Measurements from ENCODE around the gene LRP1.

Gene LRP1

DNA sequence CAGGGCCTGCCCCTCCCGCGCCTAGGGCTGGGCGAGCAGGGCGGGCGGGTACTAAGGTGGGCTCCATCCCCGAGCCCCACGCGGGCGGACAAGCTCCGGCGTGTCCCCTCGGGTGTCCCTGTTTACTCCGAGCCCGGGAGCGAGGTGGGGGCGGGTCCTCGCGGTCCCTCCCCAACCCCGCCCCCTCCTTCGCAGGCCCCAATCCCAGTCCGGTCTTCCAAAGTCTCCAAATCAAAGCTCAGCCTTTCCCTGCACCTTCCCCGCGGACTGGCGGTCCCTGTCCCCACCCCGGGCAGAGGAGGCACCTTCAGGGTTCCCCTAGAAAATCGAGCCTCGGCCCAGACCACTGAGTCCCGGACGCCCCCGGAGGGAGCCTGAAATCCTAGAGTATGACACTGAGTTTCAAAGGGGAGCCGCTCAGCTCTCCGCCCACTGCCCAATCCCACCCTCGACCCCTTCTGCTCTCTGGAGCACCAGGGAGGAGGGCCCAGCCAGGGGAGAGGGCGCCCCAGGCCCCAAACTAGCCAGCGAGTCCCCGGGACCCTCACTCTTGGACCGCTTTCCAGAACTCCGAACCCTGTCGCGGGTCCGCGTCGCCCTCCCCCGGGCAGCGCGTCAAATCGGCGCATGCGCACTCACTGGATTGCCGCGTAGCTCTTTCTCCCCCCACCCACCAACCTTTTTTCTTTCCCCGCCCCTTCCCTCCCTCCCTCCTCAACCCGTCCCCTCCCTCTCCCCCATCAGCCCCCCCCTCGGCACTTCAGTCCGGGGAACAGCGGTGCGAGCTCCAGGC lies at the start of gene LRP1:
Gene LRP1, plus strand, starts transcription at position 758 of the 793 bp plus-strand sequence. CDS start 482 bp downstream, outside the sequence.
- DNase-seq = peak; percentile 85

- peak; percentile 100 for DNase-seq
Measured at GRCh38 chr12:57078519-57079404, 49.5 kb upstream of the LRP1 start, which contains the start of gene NEMP1. Gene NEMP1 (minus strand): TSS chr12:57078791. CDS start chr12:57078745, 46 bp downstream.

DNA sequence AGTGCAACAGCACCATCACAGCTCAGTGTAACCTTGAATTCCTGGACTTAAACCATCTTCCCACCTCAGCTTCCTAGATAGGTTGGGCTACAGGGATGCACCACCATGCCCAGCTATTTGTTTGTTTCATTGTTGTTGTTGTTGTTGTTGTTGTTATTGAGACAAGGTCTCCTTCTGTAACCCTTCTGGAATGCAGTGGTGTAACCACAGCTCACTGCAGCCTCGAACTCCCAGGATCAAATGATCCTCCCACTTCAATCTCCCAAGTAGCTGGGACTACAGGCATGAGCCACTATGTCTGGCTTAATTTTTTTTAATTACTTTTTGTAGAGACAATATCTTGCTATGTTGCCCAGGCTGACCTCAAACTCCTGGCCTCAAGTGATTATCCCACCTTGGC lies 48.5 kb upstream of the LRP1 start:
- no peak for DNase-seq

- no peak for DNase-seq
Measured at GRCh38 chr12:57080855-57081254, 47.4 kb upstream of the LRP1 start.

DNA sequence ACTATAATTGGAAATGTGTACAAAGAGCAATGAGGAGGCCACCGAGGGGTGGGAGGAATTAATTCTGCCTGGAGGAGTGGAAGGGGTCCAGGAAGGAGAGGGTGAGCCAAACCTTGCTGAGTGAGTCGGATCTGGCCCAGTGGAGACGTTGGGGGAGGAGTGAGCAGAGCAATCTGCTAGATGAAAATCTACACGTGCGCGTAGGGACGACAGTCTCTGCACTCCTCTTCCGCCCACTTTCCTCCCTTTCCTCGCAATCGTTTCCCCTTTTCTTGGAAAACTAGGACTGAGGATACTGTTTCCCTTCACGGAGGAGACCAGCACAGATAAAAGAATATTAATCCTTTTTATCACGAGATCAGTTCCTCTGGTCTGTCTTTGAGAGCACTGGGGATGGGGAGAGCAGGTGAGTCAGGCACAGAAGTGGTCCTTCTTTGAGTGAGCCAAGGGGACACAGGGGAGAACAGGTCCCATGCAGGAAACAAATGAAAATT lies 42.2 kb upstream of the LRP1 start:
- peak; percentile 75 for DNase-seq

GRCh38 chr12:57086493-57087009 lies 41.7 kb upstream of the LRP1 start:
- DNase-seq = peak; percentile 85

- DNase-seq = peak; percentile 95
Measured at GRCh38 chr12:57087010-57087690, 41.1 kb upstream of the LRP1 start.

DNA sequence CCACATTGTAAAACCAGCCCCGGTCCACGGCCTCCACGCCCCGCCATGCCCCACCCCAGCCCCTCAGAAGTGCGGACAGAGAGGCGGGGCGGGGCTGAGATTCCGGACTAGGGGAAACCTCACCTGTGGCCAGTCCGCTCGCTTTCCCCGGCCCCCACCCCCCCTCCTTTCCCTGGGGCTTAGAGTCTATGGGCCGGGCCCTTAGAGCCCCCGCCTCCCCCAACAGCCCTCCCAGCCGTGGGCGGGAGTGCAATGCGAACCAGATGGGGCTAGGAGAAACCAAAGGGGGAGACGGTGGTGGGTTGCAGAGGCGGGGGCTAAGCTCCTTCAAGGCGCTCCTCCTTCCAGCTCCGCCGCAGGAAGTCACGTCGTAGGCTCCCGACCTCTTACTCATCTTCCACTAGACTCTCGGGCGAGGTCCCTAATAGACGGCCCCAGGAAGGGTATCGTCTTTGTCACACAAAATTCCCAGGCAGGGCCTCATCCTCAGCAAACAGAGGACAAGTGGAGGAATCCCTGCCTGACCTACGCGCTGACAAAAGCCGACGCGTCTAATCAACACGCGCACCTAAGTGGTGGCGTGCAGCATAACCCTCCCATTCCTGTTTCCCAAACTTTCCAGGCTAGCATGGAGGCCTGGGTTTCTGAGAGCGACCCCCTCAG lies 40.5 kb upstream of the LRP1 start:
- DNase-seq = peak; percentile 99

- peak; percentile 98 for DNase-seq
Measured at GRCh38 chr12:57088354-57089270, 39.7 kb upstream of the LRP1 start, which contains the start of gene NAB2. Gene NAB2 (plus strand): TSS chr12:57089114. CDS start chr12:57089272, 158 bp downstream.

DNA sequence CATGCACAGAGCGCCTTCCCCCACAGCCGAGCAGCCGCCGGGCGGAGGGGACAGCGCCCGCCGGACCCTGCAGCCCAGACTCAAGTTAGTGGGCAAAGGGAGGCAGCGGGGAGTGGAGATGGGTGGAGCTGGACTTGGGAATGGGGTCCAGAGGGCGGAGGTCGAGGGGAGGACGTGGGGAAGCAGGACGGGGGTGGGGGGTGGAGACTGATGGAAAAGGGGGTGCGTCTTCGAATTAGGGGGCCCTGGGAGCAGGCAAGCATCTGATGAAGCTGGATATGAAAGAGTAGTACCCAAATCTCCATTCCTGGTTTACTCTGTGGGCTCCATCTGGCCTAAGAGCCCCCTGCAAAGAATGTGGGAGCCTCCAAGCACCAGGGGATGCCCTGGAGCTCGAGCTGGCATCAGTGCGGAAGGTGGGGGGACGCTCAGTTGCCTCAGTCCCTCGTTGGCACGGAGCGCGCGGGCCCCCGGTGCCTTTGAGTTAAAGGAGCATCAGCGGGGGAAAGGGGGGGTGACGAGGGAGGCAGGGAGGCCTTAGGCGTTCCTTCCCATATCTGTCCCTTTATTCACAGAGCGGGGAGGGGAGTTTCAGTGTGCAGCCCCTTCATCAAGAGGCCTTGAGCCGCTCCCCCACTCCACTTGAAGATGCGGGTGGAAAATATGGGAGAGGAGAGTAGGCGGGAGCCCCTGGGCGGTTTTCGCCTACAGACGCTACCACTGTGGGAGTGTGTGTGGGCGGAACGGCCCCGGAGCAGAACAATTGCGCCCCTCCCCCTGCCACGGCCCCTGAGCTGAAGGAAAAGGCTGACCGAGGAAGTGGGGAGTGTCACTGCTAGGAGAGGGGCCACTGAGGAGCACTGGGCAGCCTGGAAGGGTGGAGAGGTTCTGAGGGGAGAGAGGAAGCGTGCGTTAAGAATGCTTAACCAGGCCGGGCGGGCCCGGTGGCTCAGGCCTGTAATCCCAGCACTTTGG lies 38.7 kb upstream of the LRP1 start:
- DNase-seq = peak; percentile 59

- DNase-seq = no peak
Measured at GRCh38 chr12:57090490-57090889, 37.8 kb upstream of the LRP1 start.

GRCh38 chr12:57090924-57091637 lies 37.2 kb upstream of the LRP1 start:
- no peak for DNase-seq

DNA sequence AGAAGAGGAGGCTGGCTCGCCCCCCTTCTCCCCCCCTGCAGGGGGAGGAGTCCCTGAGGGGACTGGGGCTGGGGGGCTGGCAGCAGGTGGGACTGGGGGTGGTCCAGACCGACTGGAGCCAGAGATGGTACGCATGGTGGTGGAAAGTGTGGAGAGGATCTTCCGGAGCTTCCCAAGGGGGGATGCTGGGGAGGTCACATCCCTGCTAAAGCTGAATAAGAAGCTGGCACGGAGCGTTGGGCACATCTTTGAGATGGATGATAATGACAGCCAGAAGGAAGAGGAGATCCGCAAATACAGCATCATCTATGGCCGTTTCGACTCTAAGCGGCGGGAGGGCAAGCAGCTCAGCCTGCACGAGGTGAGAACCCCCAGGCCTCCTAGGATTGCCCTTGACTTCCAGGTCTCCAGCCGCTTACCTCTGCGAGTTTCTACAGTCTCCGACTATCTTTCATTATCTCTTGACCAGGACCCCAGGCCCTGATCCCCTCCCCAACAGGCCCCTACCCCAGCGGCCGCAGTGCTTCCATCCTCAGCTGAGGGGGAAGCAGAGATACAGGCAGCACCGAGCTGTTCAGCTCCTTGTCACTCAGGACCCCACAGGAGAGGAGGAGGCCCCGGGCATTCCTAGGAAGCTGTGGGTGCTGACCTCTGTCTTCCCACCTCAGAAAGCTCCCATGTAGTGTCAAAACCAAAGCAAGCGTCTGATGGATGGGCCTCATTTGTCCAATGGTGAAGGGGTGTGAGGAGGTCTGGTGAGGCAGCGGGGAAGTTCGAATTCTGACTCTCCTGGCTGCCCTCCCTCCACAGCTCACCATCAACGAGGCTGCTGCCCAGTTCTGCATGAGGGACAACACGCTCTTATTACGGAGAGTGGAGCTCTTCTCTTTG lies 36.4 kb upstream of the LRP1 start:
- DNase-seq = no peak

- no peak for DNase-seq
Measured at GRCh38 chr12:57092529-57092862, 35.8 kb upstream of the LRP1 start.

DNA sequence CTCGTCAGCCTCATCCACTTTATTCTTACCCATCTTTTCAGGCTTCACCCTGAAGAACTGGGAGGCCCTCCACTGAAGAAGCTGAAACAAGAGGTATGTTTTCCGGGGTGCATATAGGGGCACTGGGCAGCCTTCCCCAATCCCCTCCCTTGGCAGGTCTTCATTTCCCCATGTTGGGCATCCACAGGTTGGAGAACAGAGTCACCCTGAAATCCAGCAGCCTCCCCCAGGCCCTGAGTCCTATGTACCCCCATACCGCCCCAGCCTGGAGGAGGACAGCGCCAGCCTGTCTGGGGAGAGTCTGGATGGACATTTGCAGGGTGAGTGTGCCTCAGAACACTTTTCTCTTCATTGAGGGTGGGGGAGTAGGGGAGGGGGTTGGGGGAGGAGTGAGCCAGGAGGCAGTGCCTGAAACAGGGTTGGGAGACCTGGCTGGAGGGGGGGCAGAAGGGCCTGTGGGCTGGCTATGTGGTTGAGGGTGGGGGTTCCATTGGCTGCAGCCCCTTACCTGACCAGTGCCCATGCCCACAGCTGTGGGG lies 35.3 kb upstream of the LRP1 start:
- DNase-seq = no peak

DNA sequence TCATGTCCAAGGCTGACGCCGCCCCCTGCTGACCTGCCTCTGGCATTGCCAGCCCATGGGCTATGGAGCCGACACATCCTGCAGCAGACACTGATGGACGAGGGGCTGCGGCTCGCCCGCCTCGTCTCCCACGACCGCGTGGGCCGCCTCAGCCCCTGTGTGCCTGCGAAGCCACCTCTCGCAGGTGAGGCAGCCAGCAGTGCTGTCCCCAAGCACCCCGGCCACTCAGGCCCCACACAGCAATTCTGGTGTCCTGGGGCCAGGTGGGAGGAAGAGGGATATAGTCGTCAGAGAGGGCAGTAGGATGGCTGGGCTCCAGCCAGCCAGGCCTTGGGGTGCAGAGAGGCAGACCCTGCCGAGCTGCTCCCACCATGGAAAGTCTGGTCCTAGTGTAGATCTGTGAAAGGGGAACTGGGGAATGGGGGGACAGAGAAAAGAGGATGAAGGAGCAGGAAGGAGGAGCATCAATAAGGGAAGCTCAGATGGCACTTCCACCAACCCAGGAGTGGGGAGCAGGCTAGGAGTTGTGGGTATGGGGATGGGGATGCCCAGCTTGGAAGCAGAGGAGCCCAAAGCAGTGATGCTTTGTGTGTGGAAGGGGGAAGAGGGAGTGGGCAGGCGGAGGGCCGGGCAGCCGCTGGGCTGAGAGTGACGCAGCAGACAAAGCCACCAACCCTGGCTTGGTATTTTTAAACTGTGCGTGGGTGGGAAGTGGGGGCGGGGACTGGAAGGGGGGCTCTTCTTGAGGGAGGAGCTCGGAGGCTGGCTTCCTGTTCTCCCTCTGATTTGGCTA lies 34.7 kb upstream of the LRP1 start:
- DNase-seq = peak; percentile 88

Data from fibroblast of skin of right quadriceps (primary cell).